Left lung (tissue), 10 donors: ENCODE measurements around the gene FCRLA. TPM values are rescaled to one million over a fixed set of nuclear protein-coding genes. Genes with fewer than 3 reads are reported as not detected.
A peak's percentile ranks its signal among the peaks of the same experiment; 100 is the strongest.
"Not testable (repeated sequence)": the region's sequence is repeated elsewhere in the genome, so short reads cannot be mapped to it uniquely, and the experiment has no call there.

Experiments used
- ATAC-seq: fragments of 200-7000 bp; cut with Tn5 transposase; one replicate; pipeline ENCODE4 v1.9.1; 2020; ENCODE audit warnings: moderate library complexity
- DNase-seq, 4 donors: peaks; one replicate each; pipeline ENCODE4 v3.0.0-alpha.2; 2013 to 2020
- H3K27ac ChIP-seq, 2 donors: fragments of 200-600 bp; sonication (generic) in 1 of 2; one replicate each; pipeline versions ENCODE4 v1.5.0 to v1.8.0; 2020 to 2021
- H3K27me3 ChIP-seq, 2 donors: fragments of 200-600 bp; sonication (generic) in 1 of 2; one replicate each; pipeline versions ENCODE4 v1.5.0 to v1.8.0; 2020 to 2021
- H3K36me3 ChIP-seq, 2 donors: fragments of 200-600 bp; sonication (generic) in 1 of 2; one replicate each; pipeline versions ENCODE4 v1.5.0 to v1.8.0; 2020 to 2021
- H3K4me1 ChIP-seq, 2 donors: fragments of 200-600 bp; one replicate each; pipeline ENCODE4 v1.8.0; 2021
- H3K4me3 ChIP-seq, 2 donors: fragments of 200-600 bp; sonication (generic) in 1 of 2; one replicate each; pipeline versions ENCODE4 v1.5.0 to v1.8.0; 2020 to 2021; ENCODE audit warnings: mild to moderate bottlenecking in 1 of 2
- H3K9me3 ChIP-seq, 2 donors: fragments of 200-600 bp; sonication (generic) in 1 of 2; one replicate each; pipeline versions ENCODE4 v1.5.0 to v1.8.0; 2020 to 2021
- CTCF ChIP-seq, 2 donors: fragments of 200-600 bp; sonication (generic) in 1 of 2; IDR thresholded peaks; one replicate each; pipeline versions ENCODE4 v1.5.0 to v1.8.0; 2021; ENCODE audit warnings: antibody characterized with exemption in 2 of 2
- intact Hi-C, 2 donors: fragments of 100-400 bp; cut with DNase I; formaldehyde crosslinking; loops; one replicate each; pipeline versions ENCODE4 v1.11.2 to v1.14.2; 2022
- polyA plus RNA-seq, 6 donors: library from polyadenylated mRNA; unstranded; fragments of 120-200 nt; gene quantifications; one replicate each; pipeline ENCODE4 v1.2.1, GENCODE V29; 2013; ENCODE audit not compliant: insufficient read length in 6 of 6
- total RNA-seq, 2 donors: library from RNA; stranded (reverse); fragmentation: NEBNext Ultra II Directional; extraction: Animal tissue kit (Norgen Biotek cat#: 25700); gene quantifications; one replicate each; pipeline ENCODE4 v1.2.1, GENCODE V29; 2021
- donor health status: DM: no; HTN: yes; CAD: no.
- donor health status: DM: no; HTN: no; CAD: no.

The FCRLA gene
- total and polyA plus RNA-seq, 8 donors = 0.08 to 0.44 (median 0.34) TPM; not detected in 1

DNA sequence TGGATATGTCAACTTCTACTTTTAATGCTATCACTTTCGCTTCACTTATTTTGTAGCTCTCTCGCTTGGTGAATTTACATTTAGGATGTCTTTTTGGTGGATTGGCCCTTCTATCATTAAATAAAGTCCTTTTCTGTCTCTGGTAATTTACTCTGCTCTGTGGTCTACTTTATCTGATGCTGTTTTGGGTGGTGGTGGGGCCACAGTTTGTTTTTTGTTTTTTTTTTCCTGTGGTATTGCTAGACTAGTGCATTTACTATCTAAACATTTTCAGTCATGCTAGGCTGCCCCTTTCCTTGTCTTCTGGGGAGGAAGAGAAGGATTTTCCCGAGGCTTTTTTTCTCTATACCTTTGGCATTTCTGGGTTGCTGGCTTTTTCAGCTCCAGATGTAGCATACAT is 18.1 kb upstream of the FCRLA start:
- Histone ChIP-seq H3K4me3 (no peak overlapping the region), H3K27me3 (peaks cover 0 to 66% of the 10 kb centered on the region in 2 donors), H3K9me3 (no peaks in the 10 kb centered on the region), H3K27ac (no peak overlapping the region), H3K36me3 (no peaks in the 10 kb centered on the region), H3K4me1 (no peaks in the 10 kb centered on the region)
- intact Hi-C loops = no loop called here
- ATAC-seq = no peak
- DNase-seq = no peak
- no peak for TF ChIP-seq CTCF (IDR thresholded peaks at IDR 0.05)

DNA sequence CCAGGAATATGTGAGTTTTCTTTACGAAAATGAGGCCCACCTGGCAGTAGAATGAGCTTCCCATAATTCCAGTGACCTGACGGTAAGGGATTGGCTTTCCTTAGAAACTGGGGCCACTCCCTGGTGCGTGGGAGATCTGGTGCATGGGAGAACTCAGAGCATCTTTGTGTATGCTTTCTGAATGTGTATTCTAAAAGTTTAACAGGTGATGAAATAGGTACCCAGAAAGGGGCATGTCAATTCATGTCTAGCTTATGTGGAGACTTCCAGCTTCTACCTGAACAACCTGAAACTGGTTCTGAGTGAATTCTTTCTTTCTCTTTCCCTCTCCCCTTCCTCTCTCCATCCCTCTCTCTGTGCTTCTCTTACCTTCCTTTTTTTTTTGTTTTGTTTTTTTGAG is 15.2 kb upstream of the FCRLA start:
- Histone ChIP-seq H3K36me3 (no peaks in the 10 kb centered on the region), H3K27ac (no peak overlapping the region), H3K9me3 (no peaks in the 10 kb centered on the region), H3K27me3 (peaks cover 0 to 71% of the 10 kb centered on the region in 2 donors), H3K4me1 (no peaks in the 10 kb centered on the region), H3K4me3 (no peak overlapping the region)
- no peak for TF ChIP-seq CTCF (IDR thresholded peaks at IDR 0.05)
- no peak for DNase-seq
- intact Hi-C loops = no loop called here
- no peak for ATAC-seq

- H3K4me3 ChIP-seq, H3K27ac ChIP-seq, H3K4me1 ChIP-seq, DNase-seq, intact Hi-C loops, H3K9me3 ChIP-seq, ATAC-seq, H3K36me3 ChIP-seq: not testable (repeated sequence)
- peaks cover 0 to 67% of the 10 kb centered on the region in 2 donors for H3K27me3 ChIP-seq
Observed at GRCh38 chr1:161693020-161693712, 13.9 kb upstream of the FCRLA start.

DNA sequence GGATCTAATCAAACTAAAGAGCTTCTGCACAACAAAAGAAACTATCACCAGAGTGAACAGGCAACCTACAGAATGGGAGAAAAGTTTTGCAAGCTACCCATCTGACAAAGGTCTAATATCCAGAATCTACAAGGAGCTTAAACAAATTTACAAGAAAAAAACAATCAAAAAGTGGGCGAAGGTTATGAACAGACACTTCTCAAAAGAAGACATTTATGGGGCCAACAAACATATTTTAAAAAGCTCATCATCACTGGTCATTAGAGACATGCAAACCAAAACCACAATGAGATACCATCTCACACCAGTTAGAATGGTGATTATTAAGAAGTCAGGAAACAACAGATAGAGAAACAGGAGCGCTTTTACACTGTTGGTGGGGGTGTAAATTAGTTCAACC is 8.7 kb upstream of the FCRLA start:
- DNase-seq, intact Hi-C loops: not testable (repeated sequence)

DNA sequence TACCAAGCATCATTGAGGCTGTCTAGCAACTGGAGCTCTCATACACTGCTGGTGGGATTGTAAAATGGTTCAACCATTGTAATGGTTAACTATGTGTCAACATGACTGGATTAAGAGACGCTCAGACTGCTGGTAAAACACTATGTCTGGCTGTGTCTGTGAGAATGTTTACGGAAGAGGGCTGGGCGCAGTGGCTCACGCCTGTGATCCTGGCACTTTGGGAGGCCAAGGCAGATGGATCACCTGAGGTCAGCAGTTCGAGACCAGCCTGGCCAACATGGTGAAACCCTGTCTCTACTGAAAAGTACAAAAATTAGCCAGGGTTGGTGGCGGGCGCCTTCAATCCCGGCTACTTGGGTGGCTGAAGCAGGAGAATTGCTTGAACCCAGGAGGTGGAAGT is 4.8 kb upstream of the FCRLA start:
- no peak overlapping the region for H3K27ac ChIP-seq
- ATAC-seq (no peak), DNase-seq (peak in 1 of 4 donors; percentile 13)
- no peaks in the 10 kb centered on the region for H3K9me3 ChIP-seq
- no peaks in the 10 kb centered on the region for H3K36me3 ChIP-seq
- no peak for TF ChIP-seq CTCF (IDR thresholded peaks at IDR 0.05)
- no peak overlapping the region for H3K4me3 ChIP-seq
- intact Hi-C loops = no loop called here
- peaks cover 0 to 57% of the 10 kb centered on the region in 2 donors for H3K27me3 ChIP-seq
- no peaks in the 10 kb centered on the region for H3K4me1 ChIP-seq

More for the DNA sequence above, 8.7 kb upstream of the FCRLA start:
- peaks cover 0 to 68% of the 10 kb centered on the region in 2 donors for H3K27me3 ChIP-seq
- H3K36me3 ChIP-seq, H3K4me3 ChIP-seq, ATAC-seq, H3K9me3 ChIP-seq, H3K27ac ChIP-seq, H3K4me1 ChIP-seq: not testable (repeated sequence)

GRCh38 chr1:161705537-161705936 is 1.5 kb upstream of the FCRLA start:
- intact Hi-C loops = no loop called here
- Histone ChIP-seq H3K27ac (no peak overlapping the region), H3K27me3 (peaks cover 0 to 54% of the 10 kb centered on the region in 2 donors), H3K4me1 (no peaks in the 10 kb centered on the region), H3K9me3 (no peaks in the 10 kb centered on the region), H3K36me3 (no peaks in the 10 kb centered on the region), H3K4me3 (no peak overlapping the region)
- no peak for ATAC-seq
- no peak for DNase-seq
- no peak for TF ChIP-seq CTCF (IDR thresholded peaks at IDR 0.05)
